ENCODE measurements around the gene NRROS. TPM values are rescaled to one million over a fixed set of nuclear protein-coding genes. Genes with fewer than 3 reads are reported as not detected.
A peak's percentile ranks its signal among the peaks of the same experiment; 100 is the strongest.

NRROS gene
- total and polyA plus RNA-seq, 3 experiments from 2014 or later, result 3.5 to 17.0 (median 15.6) TPM

- Mint-ChIP-seq H3K4me1 (peaks cover 0 to 7% (median 2%) of the 10 kb centered on the region in 3 donors), H3K4me3 (no peak overlapping the region), H3K27me3 (no peaks in the 10 kb centered on the region), H3K36me3 (no peaks in the 10 kb centered on the region), H3K27ac (peak overlapping the region in 1 of 8 donors; percentile 36), H3K9me3 (no peaks in the 10 kb centered on the region)
- Histone ChIP-seq H3K4me3 (ENCODE audit: low read length) (no peak overlapping the region), H3K4me1 (ENCODE audit: insufficient read depth, low read length) (peaks cover 5% of the 10 kb centered on the region), H3K27me3 (ENCODE audit: insufficient read depth, low read length, poor library complexity, severe bottlenecking) (no peaks in the 10 kb centered on the region), H3K27ac (ENCODE audit: low read depth, low read length) (no peak overlapping the region), H3K36me3 (ENCODE audit: insufficient read depth, low read length) (no peaks in the 10 kb centered on the region), H3K9me3 (ENCODE audit: low read length) (no peaks in the 10 kb centered on the region)
- no peak for DNase-seq
- POLR2A ChIA-PET, result no interaction called here
- CTCF ChIA-PET, result interaction anchor here (1.1 to 2.2 kb wide), 2 partner anchors 59 to 82 kb away, joined by 3 to 8 read pairs; no protein-coding TSS in a partner anchor
Measured at GRCh38 chr3:196691386-196691785, 51.9 kb downstream of the NRROS start.

GRCh38 chr3:196694202-196694638 lies 54.7 kb downstream of the NRROS start:
- ChIA-PET POLR2A (interaction anchor here (0.6 to 0.7 kb wide), 2 partner anchors 12 to 76 kb away, joined by 3 to 5 read pairs; no protein-coding TSS in a partner anchor), CTCF (interaction anchor here (0.7 to 1.2 kb wide), 5 partner anchors 10 to 165 kb away, joined by 3 to 6 read pairs (median 4); no protein-coding TSS in a partner anchor)
- Mint-ChIP-seq H3K27ac (peak overlapping the region in 3 of 8 donors; percentile 38 to 70 (median 57)), H3K4me1 (peaks cover 0 to 7% (median 2%) of the 10 kb centered on the region in 3 donors), H3K27me3 (no peaks in the 10 kb centered on the region), H3K36me3 (peaks cover 0 to 1% (median 0%) of the 10 kb centered on the region in 3 donors), H3K9me3 (no peaks in the 10 kb centered on the region), H3K4me3 (no peak overlapping the region)
- Histone ChIP-seq H3K4me1 (ENCODE audit: insufficient read depth, low read length) (peaks cover 5% of the 10 kb centered on the region), H3K27ac (ENCODE audit: low read depth, low read length) (no peak overlapping the region), H3K36me3 (ENCODE audit: insufficient read depth, low read length) (no peaks in the 10 kb centered on the region), H3K27me3 (ENCODE audit: insufficient read depth, low read length, poor library complexity, severe bottlenecking) (no peaks in the 10 kb centered on the region), H3K9me3 (ENCODE audit: low read length) (no peaks in the 10 kb centered on the region), H3K4me3 (ENCODE audit: low read length) (no peak overlapping the region)
- peak in 4 of 5 donors; percentile 6 to 54 (median 24) for DNase-seq

- POLR2A ChIA-PET, result no interaction called here
- Histone ChIP-seq H3K27ac (ENCODE audit: low read depth, low read length) (no peak overlapping the region), H3K9me3 (ENCODE audit: low read length) (no peaks in the 10 kb centered on the region), H3K36me3 (ENCODE audit: insufficient read depth, low read length) (no peaks in the 10 kb centered on the region), H3K27me3 (ENCODE audit: insufficient read depth, low read length, poor library complexity, severe bottlenecking) (no peaks in the 10 kb centered on the region), H3K4me3 (ENCODE audit: low read length) (no peak overlapping the region), H3K4me1 (ENCODE audit: insufficient read depth, low read length) (peaks cover 5% of the 10 kb centered on the region)
- no peaks in the 10 kb centered on the region for H3K9me3 Mint-ChIP-seq
- H3K4me3 Mint-ChIP-seq, result no peak overlapping the region
- CTCF ChIA-PET, result interaction anchor here (0.6 to 2.1 kb wide), 2 partner anchors 10 to 918 kb away, joined by 3 to 8 read pairs; no protein-coding TSS in a partner anchor
- peaks cover 0 to 1% (median 0%) of the 10 kb centered on the region in 3 donors for H3K36me3 Mint-ChIP-seq
- no peaks in the 10 kb centered on the region for H3K27me3 Mint-ChIP-seq
- peaks cover 0 to 7% (median 2%) of the 10 kb centered on the region in 3 donors for H3K4me1 Mint-ChIP-seq
- DNase-seq, result no peak
- peak overlapping the region in 4 of 8 donors; percentile 58 to 91 (median 72) for H3K27ac Mint-ChIP-seq
Measured at GRCh38 chr3:196694941-196695848, 55.7 kb downstream of the NRROS start.

GRCh38 chr3:196695849-196696226 lies 56.3 kb downstream of the NRROS start:
- H3K36me3 Mint-ChIP-seq, result peaks cover 0 to 1% (median 0%) of the 10 kb centered on the region in 3 donors
- ChIA-PET CTCF (interaction anchor here (0.6 to 2.1 kb wide), 2 partner anchors 11 to 917 kb away, joined by 3 to 8 read pairs; no protein-coding TSS in a partner anchor), POLR2A (no interaction called here)
- peaks cover 5% of the 10 kb centered on the region for H3K4me1 ChIP-seq (ENCODE audit: insufficient read depth, low read length)
- H3K4me3 Mint-ChIP-seq, result peak overlapping the region in 1 of 7 donors; percentile 54
- no peak for DNase-seq
- no peaks in the 10 kb centered on the region for H3K9me3 ChIP-seq (ENCODE audit: low read length)
- H3K27me3 ChIP-seq (ENCODE audit: insufficient read depth, low read length, poor library complexity, severe bottlenecking), result no peaks in the 10 kb centered on the region
- H3K4me3 ChIP-seq (ENCODE audit: low read length), result no peak overlapping the region
- H3K27ac ChIP-seq (ENCODE audit: low read depth, low read length), result no peak overlapping the region
- H3K27me3 Mint-ChIP-seq, result no peaks in the 10 kb centered on the region
- H3K36me3 ChIP-seq (ENCODE audit: insufficient read depth, low read length), result no peaks in the 10 kb centered on the region
- H3K27ac Mint-ChIP-seq, result peak overlapping the region in 6 of 8 donors; percentile 58 to 91 (median 72)
- no peaks in the 10 kb centered on the region for H3K9me3 Mint-ChIP-seq
- H3K4me1 Mint-ChIP-seq, result peaks cover 0 to 7% (median 2%) of the 10 kb centered on the region in 3 donors

- Histone ChIP-seq H3K27me3 (ENCODE audit: insufficient read depth, low read length, poor library complexity, severe bottlenecking) (no peaks in the 10 kb centered on the region), H3K27ac (ENCODE audit: low read depth, low read length) (no peak overlapping the region), H3K9me3 (ENCODE audit: low read length) (no peaks in the 10 kb centered on the region), H3K4me1 (ENCODE audit: insufficient read depth, low read length) (peaks cover 5% of the 10 kb centered on the region), H3K36me3 (ENCODE audit: insufficient read depth, low read length) (no peaks in the 10 kb centered on the region), H3K4me3 (ENCODE audit: low read length) (no peak overlapping the region)
- no peak for DNase-seq
- Mint-ChIP-seq H3K4me3 (no peak overlapping the region), H3K27me3 (no peaks in the 10 kb centered on the region), H3K36me3 (peaks cover 0 to 1% (median 0%) of the 10 kb centered on the region in 3 donors), H3K27ac (peak overlapping the region in 1 of 8 donors; percentile 6), H3K9me3 (no peaks in the 10 kb centered on the region), H3K4me1 (peaks cover 0 to 7% (median 2%) of the 10 kb centered on the region in 3 donors)
- ChIA-PET CTCF (interaction anchor here (2.1 kb wide), 1 partner anchor 12 kb away, joined by 8 read pairs; no protein-coding TSS in a partner anchor), POLR2A (no interaction called here)
Measured at GRCh38 chr3:196697270-196697669, 57.8 kb downstream of the NRROS start.

- Histone ChIP-seq H3K27ac (ENCODE audit: low read depth, low read length) (no peak overlapping the region), H3K36me3 (ENCODE audit: insufficient read depth, low read length) (no peaks in the 10 kb centered on the region), H3K4me1 (ENCODE audit: insufficient read depth, low read length) (peaks cover 5% of the 10 kb centered on the region), H3K4me3 (ENCODE audit: low read length) (no peak overlapping the region), H3K27me3 (ENCODE audit: insufficient read depth, low read length, poor library complexity, severe bottlenecking) (no peaks in the 10 kb centered on the region), H3K9me3 (ENCODE audit: low read length) (no peaks in the 10 kb centered on the region)
- Mint-ChIP-seq H3K9me3 (no peaks in the 10 kb centered on the region), H3K36me3 (peaks cover 0 to 1% (median 0%) of the 10 kb centered on the region in 3 donors), H3K27ac (peak overlapping the region in 2 of 8 donors; percentile 8 to 58), H3K27me3 (peaks cover 0 to 2% of the 10 kb centered on the region in 2 donors), H3K4me3 (no peak overlapping the region), H3K4me1 (peaks cover 0 to 5% (median 0%) of the 10 kb centered on the region in 3 donors)
- ChIA-PET CTCF (no interaction called here), POLR2A (no interaction called here)
- DNase-seq, result no peak
Measured at GRCh38 chr3:196699749-196700148, 60.3 kb downstream of the NRROS start.

- H3K27ac Mint-ChIP-seq, result no peak overlapping the region
- no peak for DNase-seq
- H3K4me3 Mint-ChIP-seq, result no peak overlapping the region
- Histone ChIP-seq H3K36me3 (ENCODE audit: insufficient read depth, low read length) (no peaks in the 10 kb centered on the region), H3K4me3 (ENCODE audit: low read length) (no peak overlapping the region), H3K27ac (ENCODE audit: low read depth, low read length) (no peak overlapping the region), H3K9me3 (ENCODE audit: low read length) (no peaks in the 10 kb centered on the region), H3K27me3 (ENCODE audit: insufficient read depth, low read length, poor library complexity, severe bottlenecking) (no peaks in the 10 kb centered on the region), H3K4me1 (ENCODE audit: insufficient read depth, low read length) (no peaks in the 10 kb centered on the region)
- peaks cover 0 to 2% of the 10 kb centered on the region in 2 donors for H3K27me3 Mint-ChIP-seq
- peaks cover 0 to 1% (median 0%) of the 10 kb centered on the region in 3 donors for H3K36me3 Mint-ChIP-seq
- peaks cover 0 to 4% (median 0%) of the 10 kb centered on the region in 3 donors for H3K4me1 Mint-ChIP-seq
- CTCF ChIA-PET, result no interaction called here
- POLR2A ChIA-PET, result no interaction called here
- no peaks in the 10 kb centered on the region for H3K9me3 Mint-ChIP-seq
Measured at GRCh38 chr3:196700801-196701200, 61.3 kb downstream of the NRROS start.

GRCh38 chr3:196706327-196706726 lies 66.8 kb downstream of the NRROS start:
- H3K36me3 ChIP-seq (ENCODE audit: insufficient read depth, low read length), result no peaks in the 10 kb centered on the region
- Mint-ChIP-seq H3K9me3 (no peaks in the 10 kb centered on the region), H3K27me3 (peaks cover 0 to 2% of the 10 kb centered on the region in 2 donors), H3K4me1 (peaks cover 5 to 13% (median 7%) of the 10 kb centered on the region in 3 donors), H3K4me3 (no peak overlapping the region), H3K27ac (no peak overlapping the region), H3K36me3 (peaks cover 0 to 6% (median 3%) of the 10 kb centered on the region in 3 donors)
- no peak overlapping the region for H3K4me3 ChIP-seq (ENCODE audit: low read length)
- CTCF ChIA-PET, result no interaction called here
- H3K27me3 ChIP-seq (ENCODE audit: insufficient read depth, low read length, poor library complexity, severe bottlenecking), result no peaks in the 10 kb centered on the region
- H3K27ac ChIP-seq (ENCODE audit: low read depth, low read length), result no peak overlapping the region
- no peaks in the 10 kb centered on the region for H3K9me3 ChIP-seq (ENCODE audit: low read length)
- H3K4me1 ChIP-seq (ENCODE audit: insufficient read depth, low read length), result peaks cover 6% of the 10 kb centered on the region
- DNase-seq, result no peak
- POLR2A ChIA-PET, result interaction anchor here (0.6 kb wide), 1 partner anchor 12 kb away, joined by 3 read pairs; no protein-coding TSS in a partner anchor

Data from CD8-positive, alpha-beta memory T cell (primary cell).